NCI-H526 treated with DMSO at 0.1 percent for 48 hours (cell line): ENCODE measurements around the gene LRRC74B.

ENCODE experiments used
- DNase-seq: peaks from one replicate; lab custom pipeline; 2025; lab: John Stamatoyannopoulos, UW

LRRC74B gene

GRCh38 chr22:21014202-21014725 is 31.5 kb upstream of the LRRC74B start:
- DNase-seq = peak; percentile 84

- DNase-seq = no peak
These were observed 30.9 kb upstream of the LRRC74B start, which contains the start of gene P2RX6 for GRCh38 chr22:21014726-21015465. TSS of gene P2RX6 (plus strand) at chr22:21015165. CDS start at chr22:21015175, 10 bp downstream.

- no peak for DNase-seq
These were observed 30.2 kb upstream of the LRRC74B start for GRCh38 chr22:21015466-21016006.

- DNase-seq = no peak
These were observed 28.9 kb upstream of the LRRC74B start for GRCh38 chr22:21016644-21017420.

GRCh38 chr22:21018314-21018713 is 27.4 kb upstream of the LRRC74B start:
- DNase-seq = no peak

- DNase-seq = no peak
These were observed 24.8 kb upstream of the LRRC74B start for GRCh38 chr22:21020802-21021429.

- no peak for DNase-seq
These were observed 23.2 kb upstream of the LRRC74B start for GRCh38 chr22:21022507-21022906.

- DNase-seq = no peak
These were observed 22.7 kb upstream of the LRRC74B start for GRCh38 chr22:21022955-21023614.

- no peak for DNase-seq
These were observed 20.5 kb upstream of the LRRC74B start for GRCh38 chr22:21025266-21025665.

- DNase-seq = no peak
These were observed 19.7 kb upstream of the LRRC74B start for GRCh38 chr22:21025763-21026755.

- DNase-seq = no peak
These were observed 18.7 kb upstream of the LRRC74B start for GRCh38 chr22:21026783-21027692.

GRCh38 chr22:21028277-21029251 is 17.2 kb upstream of the LRRC74B start:
- no peak for DNase-seq

- no peak for DNase-seq
These were observed 16.2 kb upstream of the LRRC74B start for GRCh38 chr22:21029486-21030025.

- no peak for DNase-seq
These were observed 15.7 kb upstream of the LRRC74B start for GRCh38 chr22:21030032-21030431.

- DNase-seq = no peak
These were observed 14.9 kb upstream of the LRRC74B start for GRCh38 chr22:21030621-21031544.

GRCh38 chr22:21031545-21032036 is 14.2 kb upstream of the LRRC74B start:
- no peak for DNase-seq
